ENCODE measurements around the gene FAM76A. TPM values are rescaled to one million over a fixed set of nuclear protein-coding genes. Genes with fewer than 3 reads are reported as not detected.

FAM76A gene
- total and polyA plus RNA-seq, 2 donors (not counting 3 experiments of a cell fraction or from before 2014, with no cell fraction given) = 1.8 to 12.8 TPM

DNA sequence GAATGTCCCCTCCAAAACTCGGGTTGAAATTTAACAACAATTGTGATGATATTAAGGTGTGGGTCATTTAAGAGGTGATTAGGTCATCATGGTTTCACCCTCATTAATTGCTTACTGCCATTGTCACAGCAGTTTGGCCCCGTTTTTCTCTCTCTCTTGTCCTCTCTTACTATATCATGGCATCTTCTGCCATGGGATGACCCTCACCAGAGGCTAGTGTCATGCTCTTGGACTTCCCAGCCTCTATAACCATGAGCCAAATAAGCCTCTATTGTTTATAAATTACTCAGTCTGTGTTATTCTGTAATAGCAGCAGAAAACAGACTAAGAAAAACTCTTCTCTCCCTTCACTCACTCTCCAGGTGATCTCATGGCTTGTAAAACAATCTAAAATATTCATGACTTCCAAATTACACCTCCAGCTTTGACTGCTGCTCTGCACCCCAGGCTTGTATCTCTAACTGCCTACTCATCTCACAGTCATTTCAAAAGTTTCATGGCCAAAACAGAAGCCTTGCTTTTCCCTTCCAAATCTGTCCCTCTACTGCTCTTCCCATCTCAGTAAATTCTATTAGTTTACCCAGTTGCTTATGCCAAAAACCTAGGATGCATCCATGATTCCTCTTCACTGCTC lies 9.4 kb upstream of the FAM76A start:
- intact Hi-C loops (cut with micrococcal nuclease) (no loop called here), dilution Hi-C loops (cut with MboI; ENCODE audit: extremely low pct_ligation_motif_present, low sequenced_read_pairs) (no loop called here)
- ChIA-PET CTCF (interaction anchor here (1.9 kb wide), 1 partner anchor 47 kb away, joined by 11 read pairs; no protein-coding TSS in a partner anchor), POLR2A (no interaction called here)
- Histone ChIP-seq H3K4me1 (ENCODE audit: control insufficient read depth, extremely low read depth, insufficient read depth, low read length) (no peaks in the 10 kb centered on the region), H4K20me1 (replicated peaks; ENCODE audit: control insufficient read depth, extremely low read depth, insufficient read depth, low read length) (no peaks in the 10 kb centered on the region), H3K4me2 (ENCODE audit: insufficient read depth, low read length) (no peak overlapping the region), H3K9ac (replicated peaks; ENCODE audit: extremely low read depth, insufficient read depth, low read length) (no peak overlapping the region), H3K79me2 (ENCODE audit: control insufficient read depth, insufficient read depth, low read length) (no peaks in the 10 kb centered on the region), H3K27ac (ENCODE audit: insufficient read depth, low read depth, low read length) (no peak overlapping the region), H3K9me1 (replicated peaks; ENCODE audit: control insufficient read depth, extremely low read depth, insufficient read depth, low read length) (no peaks in the 10 kb centered on the region), H3K4me3 (replicated peaks in 1 of 3; ENCODE audit: insufficient read depth in 1 of 3, low read depth in 1 of 3, low read length in 3 of 3) (no peak overlapping the region), H3K9me3 (replicated peaks; ENCODE audit: control insufficient read depth, insufficient read depth, low read length) (no peaks in the 10 kb centered on the region), H3K27me3 (ENCODE audit: control insufficient read depth in 2 of 2, insufficient read depth in 2 of 2, low read length in 2 of 2) (peaks cover 8 to 10% of the 10 kb centered on the region in 2 experiments), H3K36me3 (ENCODE audit: control insufficient read depth in 2 of 2, extremely low read depth in 1 of 2, insufficient read depth in 2 of 2, low read length in 2 of 2) (no peaks in the 10 kb centered on the region), H2AFZ (ENCODE audit: low read depth, low read length) (no peak overlapping the region)
- TF ChIP-seq POLR2A (IDR thresholded peaks at IDR 0.05; ENCODE audit: low read depth, low read length) (no peak), FOS (IDR thresholded peaks at IDR 0.05; ENCODE audit: borderline replicate concordance, insufficient read depth, low read length) (no peak), GATA2 (IDR thresholded peaks at IDR 0.05; ENCODE audit: insufficient read depth, insufficient read length, low read depth, low read length) (no peak), CTCF (IDR thresholded peaks at IDR 0.05; ENCODE audit: extremely low read depth in 1 of 2, insufficient read depth in 1 of 2, low read depth in 1 of 2, low read length in 2 of 2) (no peak), POLR2AphosphoS5 (IDR thresholded peaks at IDR 0.05; ENCODE audit: insufficient read depth, low read depth, low read length) (no peak), MYC (IDR thresholded peaks at IDR 0.05; ENCODE audit: low read depth, low read length) (no peak), JUN (IDR thresholded peaks at IDR 0.05; ENCODE audit: borderline replicate concordance, insufficient read depth, insufficient read length, low read depth) (no peak), EZH2 (IDR thresholded peaks at IDR 0.05; ENCODE audit: borderline replicate concordance, low read depth, low read length, severe bottlenecking) (no peak)
- TF ChIP-seq, protein P1, sequence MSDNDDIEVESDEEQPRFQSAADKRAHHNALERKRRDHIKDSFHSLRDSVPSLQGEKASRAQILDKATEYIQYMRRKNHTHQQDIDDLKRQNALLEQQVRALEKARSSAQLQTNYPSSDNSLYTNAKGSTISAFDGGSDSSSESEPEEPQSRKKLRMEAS (IDR thresholded peaks at IDR 0.05; ENCODE audit: insufficient read depth, insufficient read length) = no peak
- FAIRE-seq (no peak), DNase-seq (ENCODE audit: low read depth, low spot score) (no peak)
- no TSS peak for BruUV-seq (replicated peaks)
